ENCODE measurements around the gene ATG16L2.

The ATG16L2 gene

GRCh38 chr11:72774499-72774898 is 39.7 kb upstream of the ATG16L2 start:
- in situ Hi-C loops (cut with HindIII; ENCODE audit: low pct_ligation_motif_present, low sequenced_read_pairs) = no loop called here

GRCh38 chr11:72775288-72776110 is 38.7 kb upstream of the ATG16L2 start:
- H3K4me3 ChIP-seq (ENCODE audit: low read depth, low read length) = no peak overlapping the region
- H3K27ac ChIP-seq = no peak overlapping the region
- in situ Hi-C loops (cut with HindIII; ENCODE audit: low pct_ligation_motif_present, low sequenced_read_pairs) = no loop called here
- no peak for DNase-seq
- no peaks in the 10 kb centered on the region for H3K27me3 ChIP-seq (replicated peaks)
- no peaks in the 10 kb centered on the region for H3K36me3 ChIP-seq (replicated peaks)
- TF ChIP-seq CTCF (IDR thresholded peaks at IDR 0.05; ENCODE audit: low read depth, low read length, missing control alignments) = no peak

More at GRCh38 chr11:72774499-72774898, 39.7 kb upstream of the ATG16L2 start:
- Histone ChIP-seq H3K27me3 (replicated peaks) (no peaks in the 10 kb centered on the region), H3K36me3 (replicated peaks) (no peaks in the 10 kb centered on the region), H3K27ac (no peak overlapping the region), H3K4me3 (ENCODE audit: low read depth, low read length) (no peak overlapping the region)
- DNase-seq = no peak
- TF ChIP-seq CTCF (IDR thresholded peaks at IDR 0.05; ENCODE audit: low read depth, low read length, missing control alignments) = no peak

GRCh38 chr11:72776117-72776843 is 37.9 kb upstream of the ATG16L2 start:
- H3K4me3 ChIP-seq (ENCODE audit: low read depth, low read length) = no peak overlapping the region
- no peaks in the 10 kb centered on the region for H3K36me3 ChIP-seq (replicated peaks)
- in situ Hi-C loops (cut with HindIII; ENCODE audit: low pct_ligation_motif_present, low sequenced_read_pairs) = no loop called here
- no peak for DNase-seq
- no peak for TF ChIP-seq CTCF (IDR thresholded peaks at IDR 0.05; ENCODE audit: low read depth, low read length, missing control alignments)
- no peak overlapping the region for H3K27ac ChIP-seq
- H3K27me3 ChIP-seq (replicated peaks) = no peaks in the 10 kb centered on the region

GRCh38 chr11:72776844-72777754 is 37.1 kb upstream of the ATG16L2 start:
- no peaks in the 10 kb centered on the region for H3K27me3 ChIP-seq (replicated peaks)
- no peak overlapping the region for H3K27ac ChIP-seq
- in situ Hi-C loops (cut with HindIII; ENCODE audit: low pct_ligation_motif_present, low sequenced_read_pairs) = no loop called here
- DNase-seq = no peak
- H3K36me3 ChIP-seq (replicated peaks) = no peaks in the 10 kb centered on the region
- no peak overlapping the region for H3K4me3 ChIP-seq (ENCODE audit: low read depth, low read length)
- TF ChIP-seq CTCF (IDR thresholded peaks at IDR 0.05; ENCODE audit: low read depth, low read length, missing control alignments) = no peak

GRCh38 chr11:72777755-72778278 is 36.4 kb upstream of the ATG16L2 start:
- Histone ChIP-seq H3K4me3 (ENCODE audit: low read depth, low read length) (no peak overlapping the region), H3K27me3 (replicated peaks) (no peaks in the 10 kb centered on the region), H3K36me3 (replicated peaks) (no peaks in the 10 kb centered on the region), H3K27ac (no peak overlapping the region)
- in situ Hi-C loops (cut with HindIII; ENCODE audit: low pct_ligation_motif_present, low sequenced_read_pairs) = no loop called here
- no peak for TF ChIP-seq CTCF (IDR thresholded peaks at IDR 0.05; ENCODE audit: low read depth, low read length, missing control alignments)
- no peak for DNase-seq

Data from brain microvascular endothelial cell (primary cell).